Hematopoietic multipotent progenitor cell treated with erythropoietin and hydrocortisone succinate and interleukin-3 and kit ligand, for 6 days (in vitro differentiated cells): ENCODE results near the gene AHCY.
"Not testable (repeated sequence)": the region's sequence is repeated elsewhere in the genome, so short reads cannot be mapped to it uniquely, and the experiment has no call there.

Source experiments
- DNase-seq: peaks from one replicate; pipeline ENCODE4 v3.0.0-alpha.2; 2015

The AHCY gene

DNA sequence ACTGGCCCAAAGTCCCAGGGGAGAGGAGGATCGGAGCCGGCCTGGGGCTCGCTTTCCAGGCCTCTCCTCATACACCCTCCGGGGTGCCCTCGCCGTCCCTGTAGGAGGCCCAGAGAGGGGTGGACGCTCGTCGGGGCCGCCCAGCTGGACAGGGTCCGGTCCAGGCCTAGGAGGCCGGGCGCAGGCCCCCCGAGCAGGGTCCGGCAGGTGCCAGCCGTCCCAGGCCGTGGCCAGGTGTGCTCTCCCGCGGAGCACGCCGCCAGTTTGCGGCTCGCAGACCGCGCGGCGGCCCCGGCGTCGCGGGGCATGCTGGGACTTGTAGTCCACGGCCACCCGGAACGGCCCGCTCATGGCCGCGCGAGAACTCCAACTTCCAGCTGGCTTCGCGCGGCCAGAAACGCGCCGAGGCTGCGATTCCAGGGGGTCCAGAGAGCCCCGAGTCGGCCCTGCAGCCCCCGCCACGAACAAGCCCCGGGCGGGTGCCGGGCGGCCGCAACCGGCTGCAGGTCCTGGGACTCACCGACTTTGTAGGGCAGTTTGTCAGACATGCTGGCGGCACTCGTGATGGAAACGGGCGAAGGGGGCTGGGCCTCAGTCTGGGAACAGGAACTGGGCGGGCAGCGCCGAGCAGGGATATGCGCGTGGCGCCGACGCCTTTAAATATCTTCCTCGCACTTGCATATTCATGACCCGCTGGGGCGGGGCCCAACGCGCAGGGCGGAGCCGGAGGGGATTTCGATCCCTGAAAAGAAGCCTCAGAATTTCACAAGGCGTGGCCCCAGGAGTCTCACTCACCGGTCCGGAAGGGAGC is at the start of gene AHCY:
TSS of gene AHCY (minus strand) at position 633 of the 811 bp plus-strand sequence. CDS start at position 548, 85 bp downstream.
- DNase-seq, result peak; percentile 98

DNA sequence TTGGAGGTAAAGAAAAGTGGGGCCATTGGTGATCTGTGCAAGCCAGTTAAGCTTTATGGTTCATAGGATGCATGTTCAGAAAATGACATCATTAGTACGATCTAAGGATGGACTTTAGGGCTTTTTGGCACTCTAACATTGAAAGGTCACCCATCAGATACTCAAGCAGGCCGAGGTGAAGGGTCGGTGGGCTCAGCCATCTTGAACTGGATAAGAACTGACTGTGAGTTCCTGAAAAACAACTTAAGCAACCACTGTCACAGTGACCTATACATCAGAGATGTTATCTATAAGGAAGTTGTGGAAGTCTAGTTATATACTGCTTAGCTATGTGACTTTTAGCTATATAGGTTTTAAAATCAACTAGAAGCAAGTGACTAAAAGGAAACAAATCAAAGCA is 46.9 kb upstream of the AHCY start:
- DNase-seq, result peak; percentile 69

DNA sequence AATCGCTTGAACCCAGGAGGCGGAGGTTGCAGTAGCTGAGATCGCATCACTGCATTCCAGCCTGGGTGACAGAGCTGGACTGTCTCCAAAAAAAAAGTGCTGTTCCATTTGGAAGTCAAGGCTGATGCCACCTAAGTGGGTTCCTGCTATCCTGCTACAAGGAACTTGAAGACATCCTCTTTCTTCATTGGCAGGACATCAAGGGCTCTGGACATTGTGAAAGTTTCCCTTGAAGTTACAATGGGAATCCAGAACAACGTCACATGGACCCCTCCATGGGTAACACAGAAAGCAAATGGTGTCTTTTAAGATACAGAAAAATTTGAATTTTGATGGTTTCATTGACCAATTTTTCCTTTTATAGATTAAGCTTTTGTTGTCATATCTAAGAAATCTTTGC is 44.4 kb upstream of the AHCY start:
- no peak for DNase-seq

GRCh38 chr20:34346533-34346865 is 43.3 kb upstream of the AHCY start:
- DNase-seq, result not testable (repeated sequence)

- DNase-seq, result not testable (repeated sequence)
Measured at GRCh38 chr20:34345839-34346532, 42.8 kb upstream of the AHCY start.

DNA sequence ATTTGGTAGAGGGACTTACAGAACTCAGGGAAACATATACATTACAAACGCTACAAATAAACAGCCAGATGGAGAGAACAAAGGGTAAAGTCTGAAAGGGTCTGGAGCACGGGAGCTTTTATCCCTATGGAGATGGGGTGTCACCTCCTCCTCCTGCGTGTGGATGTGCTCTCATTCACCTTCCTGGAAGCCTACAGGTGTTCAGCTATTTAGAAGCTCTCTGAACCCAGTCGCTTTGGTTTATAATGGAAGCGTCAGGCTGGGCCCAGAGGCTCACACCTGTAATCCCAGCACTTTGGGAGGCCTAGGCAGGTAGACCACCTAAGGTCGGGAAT is 42.2 kb upstream of the AHCY start:
- no peak for DNase-seq

- no peak for DNase-seq
Measured at GRCh38 chr20:34344238-34344637, 41.1 kb upstream of the AHCY start.

DNA sequence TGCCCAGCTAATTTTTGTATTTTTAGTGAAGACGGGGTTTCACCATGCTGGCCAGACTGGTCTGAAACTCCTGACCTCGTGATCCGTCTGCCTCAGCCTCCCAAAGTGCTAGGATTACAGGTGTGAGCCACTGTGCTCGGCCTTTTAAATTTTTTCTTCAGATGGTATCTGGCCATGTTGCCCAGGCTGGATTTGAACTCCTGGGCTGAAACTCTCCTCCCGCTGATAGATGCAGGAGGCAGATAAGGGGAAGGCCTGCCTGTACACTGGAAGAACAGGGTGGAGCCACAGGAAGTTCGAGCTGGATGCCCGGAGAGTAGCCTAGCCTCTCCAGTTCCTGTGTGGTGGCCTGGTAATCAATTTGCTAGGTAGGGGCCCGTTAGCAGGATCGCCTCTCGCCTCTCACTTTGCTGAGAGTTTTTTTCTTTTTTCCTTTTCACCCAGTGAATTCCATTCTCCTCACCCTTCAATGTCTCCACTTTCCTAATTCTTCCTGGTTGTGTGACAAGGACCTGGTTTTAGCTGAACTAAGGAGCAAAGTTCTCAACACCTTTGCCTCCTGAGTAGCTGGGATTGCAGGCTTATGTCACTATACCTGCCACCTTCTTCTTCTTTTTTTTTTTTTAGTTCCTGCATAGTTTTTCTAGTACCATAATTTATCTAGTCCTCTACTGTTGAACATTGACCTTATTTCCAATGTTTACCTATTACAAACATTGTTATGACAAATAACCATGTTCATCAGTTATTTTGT is 40.5 kb upstream of the AHCY start:
- no peak for DNase-seq

GRCh38 chr20:34341199-34341598 is 38.0 kb upstream of the AHCY start:
- DNase-seq, result not testable (repeated sequence)

DNA sequence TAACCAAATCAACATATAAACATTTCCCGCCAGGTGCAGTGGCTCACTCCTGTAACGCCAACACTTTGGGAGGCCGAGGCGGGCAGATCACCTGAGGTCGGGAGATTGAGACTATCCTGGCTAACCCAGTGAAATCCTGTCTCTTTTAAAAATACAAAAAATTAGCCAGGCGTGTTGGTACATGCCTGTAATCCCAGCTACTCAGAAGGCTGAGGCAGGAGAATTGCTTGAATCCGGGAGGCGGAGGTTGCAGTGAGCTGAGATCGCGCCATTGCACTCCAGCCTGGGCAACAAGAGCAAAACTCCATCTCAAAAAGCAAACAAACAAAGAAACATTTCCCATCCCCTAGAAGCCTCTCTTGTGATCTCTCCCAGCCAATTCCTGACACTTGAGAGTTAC is 37.6 kb upstream of the AHCY start:
- DNase-seq, result not testable (repeated sequence)

DNA sequence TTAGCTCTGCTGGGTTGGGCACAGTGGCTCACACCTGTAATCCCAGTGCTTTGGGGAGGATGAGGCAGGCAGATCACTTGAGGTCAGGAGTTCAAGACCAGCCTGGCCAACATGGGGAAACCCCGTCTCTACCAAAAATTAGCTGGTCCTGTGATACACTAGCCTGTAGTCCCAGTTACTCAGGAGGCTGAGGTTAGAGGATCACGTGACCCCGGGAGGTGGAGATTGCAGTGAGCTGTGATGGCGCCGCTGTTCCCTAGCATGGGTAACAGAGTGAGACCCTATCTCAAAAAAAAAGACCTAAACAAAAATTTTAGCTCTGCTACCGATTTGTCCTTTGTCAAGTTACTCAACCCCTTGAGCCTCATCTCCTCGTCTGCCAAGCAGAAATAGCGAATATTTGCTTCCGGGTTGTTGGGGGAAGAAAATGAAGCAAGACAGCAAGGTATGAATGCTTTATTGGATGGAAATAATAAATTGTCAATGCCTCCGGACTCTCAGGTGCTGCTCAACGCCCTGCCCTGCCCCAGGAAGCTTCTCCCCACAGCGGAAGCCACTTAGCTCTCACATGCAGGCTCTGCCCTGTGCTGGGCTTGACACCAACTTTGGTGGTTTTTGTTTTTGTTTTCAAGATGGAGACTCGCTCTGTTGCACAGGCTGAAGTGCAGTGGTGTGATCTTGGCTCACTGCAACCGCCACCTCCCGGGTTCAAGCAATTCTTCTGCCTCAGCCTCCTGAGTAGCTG is 35.0 kb upstream of the AHCY start:
- DNase-seq, result no peak

GRCh38 chr20:34337544-34337943 is 34.4 kb upstream of the AHCY start:
- DNase-seq, result no peak

DNA sequence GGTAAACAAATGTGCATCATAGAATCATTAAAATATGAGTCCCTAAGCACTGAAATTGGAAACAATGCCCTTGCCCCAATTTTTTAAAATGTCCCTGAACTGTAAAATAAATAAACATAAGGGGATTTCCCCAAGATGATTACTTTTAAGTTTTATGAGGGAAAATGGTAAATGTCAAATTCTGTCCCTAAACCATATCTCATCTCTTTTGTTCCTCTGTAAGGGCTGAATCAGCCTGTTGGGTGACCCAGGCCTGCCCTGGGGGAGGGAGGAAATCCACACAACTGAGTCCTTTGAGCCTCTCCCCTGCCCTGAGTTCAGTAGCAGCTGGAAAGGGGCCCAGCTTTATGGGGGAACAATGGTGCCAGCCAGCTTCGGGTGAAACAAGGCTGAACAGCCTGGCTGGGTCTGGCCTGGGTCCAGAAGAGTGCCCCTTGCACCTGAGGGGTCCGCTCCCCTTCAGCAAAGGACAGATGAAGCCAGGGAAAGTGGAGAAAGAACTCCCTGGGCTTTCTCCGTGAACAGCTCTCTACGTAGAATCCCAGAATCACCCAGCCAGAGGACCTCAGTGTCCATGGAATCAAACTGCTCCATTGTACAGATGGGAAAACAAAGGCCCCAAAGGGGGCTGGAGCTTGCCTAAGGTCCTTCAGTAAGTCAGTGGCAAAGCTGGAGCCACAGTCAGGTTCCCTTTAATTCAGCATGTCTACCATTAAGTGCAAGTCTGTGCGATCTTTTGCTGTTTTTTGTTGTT is 31.7 kb upstream of the AHCY start:
- no peak for DNase-seq

GRCh38 chr20:34333786-34334185 is 30.6 kb upstream of the AHCY start:
- DNase-seq, result no peak

- DNase-seq, result no peak
Measured at GRCh38 chr20:34332262-34332920, 29.2 kb upstream of the AHCY start.

DNA sequence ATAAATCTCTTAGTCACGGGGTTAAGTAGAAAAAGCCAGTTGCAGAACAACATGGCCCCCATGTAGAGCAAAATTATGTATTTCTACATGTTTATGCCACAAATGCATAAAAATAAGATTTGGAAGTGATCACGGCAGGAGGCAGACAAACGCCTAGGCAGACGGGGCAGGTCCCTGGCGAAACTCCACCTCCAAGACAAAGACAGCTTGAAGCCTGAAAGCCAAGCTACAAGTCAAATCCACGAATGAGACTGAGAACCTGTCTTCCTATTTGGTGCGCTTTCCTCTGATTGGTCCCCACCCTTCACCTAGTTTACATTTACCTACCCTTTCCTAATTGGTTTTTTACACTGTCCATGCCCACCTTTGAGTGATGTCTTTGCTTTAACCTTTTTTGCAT is 28.7 kb upstream of the AHCY start:
- no peak for DNase-seq

GRCh38 chr20:34330861-34331544 is 27.8 kb upstream of the AHCY start:
- not testable (repeated sequence) for DNase-seq

GRCh38 chr20:34328928-34329677 is 25.9 kb upstream of the AHCY start:
- no peak for DNase-seq

DNA sequence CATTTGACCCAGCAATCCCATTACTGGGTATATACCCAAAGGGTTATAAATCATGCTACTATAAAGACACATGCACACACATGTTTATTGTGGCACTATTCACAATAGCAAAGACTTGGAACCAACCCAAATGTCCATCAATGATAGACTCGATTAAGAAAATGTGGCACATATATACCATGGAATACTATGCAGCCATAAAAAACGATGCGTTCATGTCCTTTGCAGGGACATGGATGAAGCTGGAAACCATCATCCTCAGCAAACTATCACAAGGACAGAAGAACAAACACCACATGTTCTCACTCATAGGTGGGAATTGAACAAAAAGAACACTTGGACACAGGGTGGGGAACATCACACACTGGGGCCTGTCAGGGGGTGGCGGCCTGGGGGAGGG is 25.1 kb upstream of the AHCY start:
- not testable (repeated sequence) for DNase-seq

DNA sequence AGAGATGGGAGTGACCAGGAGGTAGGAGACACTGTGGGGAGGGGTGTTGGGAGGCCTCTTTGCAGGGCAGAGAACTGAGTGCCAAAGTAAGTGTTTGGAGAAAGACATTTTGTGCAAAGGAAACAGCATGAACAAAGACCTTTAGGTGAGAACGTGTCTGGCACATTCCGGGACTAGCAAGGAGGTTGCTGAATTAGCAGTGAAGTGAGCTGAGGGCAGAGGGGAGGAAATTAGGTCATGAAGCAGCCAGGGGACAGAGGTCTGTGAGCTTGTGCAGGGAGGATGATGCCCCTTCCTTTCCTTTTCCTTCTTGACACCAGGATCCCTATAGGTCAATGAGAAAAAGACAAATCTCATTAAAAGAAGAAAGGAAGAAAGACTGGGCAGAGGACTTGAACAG is 21.4 kb upstream of the AHCY start:
- DNase-seq, result no peak
